GM18858 (cell line): ENCODE data around the gene INSM1.

Experiments used
- ATAC-seq: cut with Tn5 transposase; IDR thresholded peaks from one replicate; pipeline ENCODE4 v1.9.1; 2021; ENCODE audit not compliant: unreplicated experiment

INSM1 gene

GRCh38 chr20:20393207-20394120 is 25.6 kb downstream of the INSM1 start:
- ATAC-seq, result no peak

- ATAC-seq, result no peak
These were observed 27.2 kb downstream of the INSM1 start for GRCh38 chr20:20395087-20395486.

- ATAC-seq, result no peak
These were observed 28.1 kb downstream of the INSM1 start for GRCh38 chr20:20395903-20396568.

GRCh38 chr20:20396794-20397193 is 28.9 kb downstream of the INSM1 start:
- ATAC-seq, result no peak

GRCh38 chr20:20398123-20398522 is 30.2 kb downstream of the INSM1 start:
- ATAC-seq, result no peak

- no peak for ATAC-seq
These were observed 31.9 kb downstream of the INSM1 start for GRCh38 chr20:20399531-20400500.

GRCh38 chr20:20401991-20402390 is 34.1 kb downstream of the INSM1 start:
- ATAC-seq, result no peak

GRCh38 chr20:20404633-20405032 is 36.7 kb downstream of the INSM1 start:
- no peak for ATAC-seq

GRCh38 chr20:20405623-20406022 is 37.7 kb downstream of the INSM1 start:
- ATAC-seq, result no peak

GRCh38 chr20:20406306-20406705 is 38.4 kb downstream of the INSM1 start:
- no peak for ATAC-seq

- ATAC-seq, result no peak
These were observed 40.2 kb downstream of the INSM1 start for GRCh38 chr20:20407891-20408805.

GRCh38 chr20:20409331-20409730 is 41.4 kb downstream of the INSM1 start:
- ATAC-seq, result no peak

- no peak for ATAC-seq
These were observed 42.8 kb downstream of the INSM1 start for GRCh38 chr20:20410678-20411077.

- no peak for ATAC-seq
These were observed 43.5 kb downstream of the INSM1 start for GRCh38 chr20:20411402-20411801.

GRCh38 chr20:20411836-20412235 is 43.9 kb downstream of the INSM1 start:
- no peak for ATAC-seq

- no peak for ATAC-seq
These were observed 44.8 kb downstream of the INSM1 start for GRCh38 chr20:20412750-20413149.

GRCh38 chr20:20413810-20414281 is 45.9 kb downstream of the INSM1 start:
- ATAC-seq, result no peak

GRCh38 chr20:20414640-20415220 is 46.8 kb downstream of the INSM1 start:
- no peak for ATAC-seq

GRCh38 chr20:20415321-20415720 is 47.4 kb downstream of the INSM1 start:
- ATAC-seq, result no peak
